ENCODE results near the gene C1QTNF1.

C1QTNF1 gene

GRCh38 chr17:79039171-79039570 is 15.2 kb downstream of the C1QTNF1 start:
- no peak for DNase-seq (ENCODE audit: low read depth, low spot score)

GRCh38 chr17:79039886-79040285 is 15.9 kb downstream of the C1QTNF1 start:
- DNase-seq (ENCODE audit: low read depth, low spot score) = no peak

GRCh38 chr17:79041041-79041570 is 17.1 kb downstream of the C1QTNF1 start:
- DNase-seq (ENCODE audit: low read depth, low spot score) = no peak

GRCh38 chr17:79041723-79042420 is 17.9 kb downstream of the C1QTNF1 start:
- DNase-seq (ENCODE audit: low read depth, low spot score) = no peak

GRCh38 chr17:79042421-79043190 is 18.6 kb downstream of the C1QTNF1 start:
- DNase-seq (ENCODE audit: low read depth, low spot score) = no peak

- DNase-seq (ENCODE audit: low read depth, low spot score) = no peak
Observed at GRCh38 chr17:79043191-79043930, 19.4 kb downstream of the C1QTNF1 start.

GRCh38 chr17:79043931-79044320 is 20.0 kb downstream of the C1QTNF1 start:
- no peak for DNase-seq (ENCODE audit: low read depth, low spot score)

- no peak for DNase-seq (ENCODE audit: low read depth, low spot score)
Observed at GRCh38 chr17:79044462-79044861, 20.5 kb downstream of the C1QTNF1 start.

GRCh38 chr17:79045001-79045729 is 21.2 kb downstream of the C1QTNF1 start:
- DNase-seq (ENCODE audit: low read depth, low spot score) = no peak

- no peak for DNase-seq (ENCODE audit: low read depth, low spot score)
Observed at GRCh38 chr17:79045842-79046196, 21.9 kb downstream of the C1QTNF1 start.

GRCh38 chr17:79046197-79046915 is 22.4 kb downstream of the C1QTNF1 start:
- no peak for DNase-seq (ENCODE audit: low read depth, low spot score)

GRCh38 chr17:79046916-79047280 is 22.9 kb downstream of the C1QTNF1 start:
- no peak for DNase-seq (ENCODE audit: low read depth, low spot score)

GRCh38 chr17:79047291-79047920 is 23.4 kb downstream of the C1QTNF1 start:
- DNase-seq (ENCODE audit: low read depth, low spot score) = no peak

- DNase-seq (ENCODE audit: low read depth, low spot score) = no peak
Observed at GRCh38 chr17:79047923-79048825, 24.2 kb downstream of the C1QTNF1 start.

GRCh38 chr17:79048826-79049755 is 25.1 kb downstream of the C1QTNF1 start:
- no peak for DNase-seq (ENCODE audit: low read depth, low spot score)

GRCh38 chr17:79049821-79050220 is 25.9 kb downstream of the C1QTNF1 start:
- DNase-seq (ENCODE audit: low read depth, low spot score) = no peak

GRCh38 chr17:79050551-79050950 is 26.6 kb downstream of the C1QTNF1 start:
- DNase-seq (ENCODE audit: low read depth, low spot score) = no peak

GRCh38 chr17:79051306-79051705 is 27.3 kb downstream of the C1QTNF1 start:
- no peak for DNase-seq (ENCODE audit: low read depth, low spot score)

Data from smooth muscle cell of the brain vasculature (primary cell).